ENCODE data around the gene FAM177A1. TPM values are rescaled to one million over a fixed set of nuclear protein-coding genes. Genes with fewer than 3 reads are reported as not detected.

The FAM177A1 gene, protein sequence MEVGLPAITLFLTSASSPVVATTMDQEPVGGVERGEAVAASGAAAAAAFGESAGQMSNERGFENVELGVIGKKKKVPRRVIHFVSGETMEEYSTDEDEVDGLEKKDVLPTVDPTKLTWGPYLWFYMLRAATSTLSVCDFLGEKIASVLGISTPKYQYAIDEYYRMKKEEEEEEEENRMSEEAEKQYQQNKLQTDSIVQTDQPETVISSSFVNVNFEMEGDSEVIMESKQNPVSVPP
- total RNA-seq = 10 to 100 TPM; 70.7 to 94.0 TPM
- 10 to 100 TPM; 72.4 to 96.4 TPM for polyA plus RNA-seq
- long read RNA-seq, donor 1, transcript FAM177A1-201 (5 exons, 2,927 nt) = major isoform, 37 of 78 reads
- long read RNA-seq, donor 1, transcript FAM177A1-202 (6 exons, 858 nt) = minor isoform, 8 of 78 reads
- long read RNA-seq, donor 1, partial matches to known transcripts = 4 of 78 reads
- long read RNA-seq, donor 1, other reads (novel, unspliced or antisense) = 28 of 78 reads
- long read RNA-seq, donor 2, transcript FAM177A1-201 (5 exons, 2,927 nt) = major isoform, 20 of 49 reads
- long read RNA-seq, donor 2, transcript FAM177A1-202 (6 exons, 858 nt) = minor isoform, 6 of 49 reads
- long read RNA-seq, donor 2, transcript FAM177A1-207 (2 exons, 540 nt) = minor isoform, 6 of 49 reads
- long read RNA-seq, donor 2, partial matches to known transcripts = 5 of 49 reads
- long read RNA-seq, donor 2, other reads (novel, unspliced or antisense) = 12 of 49 reads

DNA sequence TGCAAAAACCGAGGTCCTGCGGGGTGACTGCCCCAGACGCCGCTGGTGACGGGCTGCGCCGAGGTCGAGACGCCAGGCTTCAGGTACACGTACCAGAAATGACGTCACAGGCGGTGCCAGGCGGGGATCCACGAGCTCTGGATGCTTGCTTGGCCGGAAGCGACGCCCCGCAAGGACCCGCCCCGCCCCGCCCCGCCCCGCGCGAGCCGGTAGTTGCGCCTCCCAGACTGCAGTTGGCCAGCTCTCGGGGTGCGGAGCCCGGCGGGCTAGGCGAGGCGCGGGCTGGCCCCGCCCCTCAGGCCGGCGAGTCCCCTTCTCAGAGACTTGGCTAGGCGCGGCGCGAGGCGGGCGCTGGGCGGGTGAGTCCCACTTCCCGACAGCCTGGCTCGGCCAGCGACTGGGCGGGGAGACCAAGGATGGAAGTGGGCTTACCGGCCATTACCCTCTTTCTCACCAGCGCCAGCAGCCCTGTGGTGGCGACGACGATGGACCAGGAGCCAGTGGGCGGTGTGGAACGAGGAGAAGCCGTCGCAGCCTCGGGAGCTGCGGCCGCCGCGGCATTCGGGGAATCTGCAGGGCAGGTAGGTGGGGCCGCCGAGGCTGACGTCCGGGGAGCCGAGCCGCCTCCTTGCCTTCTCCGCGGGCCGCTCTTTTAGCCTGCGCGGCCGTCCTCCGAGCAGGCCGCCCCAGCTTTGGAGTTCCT lies at the start of gene FAM177A1:
Gene FAM177A1, plus strand, starts transcription at position 225 of the 703 bp plus-strand sequence. Its CDS starts 192 bp downstream, at position 417.
- peak; percentile 99 to 100 for DNase-seq
- intact Hi-C loops (cut with DNase I) = loop anchor here (2.0 to 5.0 kb wide), 3 partner anchors 64 to 76 kb away; partner anchors contain the start of genes PPP2R3C (in 2 of the 2), SRP54 (in 2 of the 2) and PRORP (in 1 of the 2)
- no peaks in the 10 kb centered on the region for H3K27me3 ChIP-seq (ENCODE audit: control insufficient read depth in 1 of 2, insufficient read depth in 2 of 2, low read length in 1 of 2)
- H3K27ac ChIP-seq (ENCODE audit: low read depth in 1 of 2, low read length in 2 of 2) = peak within 1 kb of the TSS; percentile 97 to 99
- H3K36me3 ChIP-seq (ENCODE audit: control insufficient read depth in 1 of 2, insufficient read depth in 2 of 2, low read length in 1 of 2) = no peaks in the 10 kb centered on the region
- ATAC-seq (ENCODE audit: low FRiP score) = peak; percentile 99
- peak within 1 kb of the TSS; percentile 67 to 83 for H3K4me3 ChIP-seq (ENCODE audit: low read length in 2 of 2)
- H3K4me1 ChIP-seq (ENCODE audit: control insufficient read depth in 1 of 2, insufficient read depth in 2 of 2, low read length in 2 of 2) = peaks cover 0 to 6% of the 10 kb centered on the region in 2 donors
- WGBS, 2 donors = 0 to 1% methylated on average over 62 to 77 of the region's 77 CpGs
- H3K9me3 ChIP-seq (ENCODE audit: control insufficient read depth, low read length) = no peaks in the 10 kb centered on the region

DNA sequence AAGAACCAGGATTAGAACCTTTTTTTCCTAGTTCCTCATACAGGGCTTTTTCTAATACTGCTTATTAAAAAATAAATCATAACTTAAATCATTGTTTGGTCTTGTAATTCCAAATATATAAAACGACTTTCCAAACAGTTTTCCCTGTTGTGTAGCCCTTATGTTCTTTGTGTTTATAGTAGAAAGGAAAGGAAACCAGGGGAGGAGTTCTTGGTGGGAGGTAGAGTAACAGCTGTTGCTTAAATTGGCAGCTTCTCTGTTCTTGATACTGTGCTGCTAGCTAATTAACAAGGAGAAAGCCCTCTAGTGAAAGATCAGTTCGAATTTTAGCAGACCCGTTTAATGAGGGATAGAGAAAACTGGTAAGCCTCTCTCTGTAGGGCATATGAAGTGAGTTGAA lies 48.3 kb upstream of the FAM177A1 start:
- peaks cover 0 to 2% of the 10 kb centered on the region in 2 donors for H3K36me3 ChIP-seq (ENCODE audit: control insufficient read depth in 1 of 2, insufficient read depth in 2 of 2, low read length in 1 of 2)
- intact Hi-C loops (cut with DNase I) = no loop called here
- no peak overlapping the region for H3K27ac ChIP-seq (ENCODE audit: low read depth in 1 of 2, low read length in 2 of 2)
- no peaks in the 10 kb centered on the region for H3K27me3 ChIP-seq (ENCODE audit: control insufficient read depth in 1 of 2, insufficient read depth in 2 of 2, low read length in 1 of 2)
- ATAC-seq (ENCODE audit: low FRiP score) (no peak), DNase-seq (no peak)
- WGBS, 2 donors = 31 to 37% methylated on average over 3 of the region's 3 CpGs
- H3K4me1 ChIP-seq (ENCODE audit: control insufficient read depth in 1 of 2, insufficient read depth in 2 of 2, low read length in 2 of 2) = no peaks in the 10 kb centered on the region
- H3K9me3 ChIP-seq (ENCODE audit: control insufficient read depth, low read length) = no peaks in the 10 kb centered on the region
- H3K4me3 ChIP-seq (ENCODE audit: low read length in 2 of 2) = no peak overlapping the region

DNA sequence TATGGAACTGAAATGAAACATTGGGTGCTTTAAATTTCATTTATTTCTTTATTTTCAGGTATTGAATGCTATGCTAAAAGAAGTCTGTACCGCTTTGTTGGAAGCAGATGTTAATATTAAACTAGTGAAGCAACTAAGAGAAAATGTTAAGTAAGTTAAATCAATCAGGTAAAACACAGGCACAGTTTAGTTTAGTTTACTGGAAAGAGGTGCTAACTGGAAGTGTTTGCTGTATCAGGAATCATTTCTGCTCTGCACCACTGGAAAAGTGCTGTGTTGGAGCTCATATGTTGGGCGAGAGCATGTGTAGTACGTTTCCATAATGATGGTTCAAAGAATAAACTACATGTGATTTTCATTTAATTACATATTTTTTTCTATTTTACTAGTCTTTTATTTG lies 46.6 kb upstream of the FAM177A1 start:
- H3K4me3 ChIP-seq (ENCODE audit: low read length in 2 of 2) = no peak overlapping the region
- WGBS, 2 donors = 89 to 94% methylated on average over 3 of the region's 3 CpGs
- H3K4me1 ChIP-seq (ENCODE audit: control insufficient read depth in 1 of 2, insufficient read depth in 2 of 2, low read length in 2 of 2) = no peaks in the 10 kb centered on the region
- intact Hi-C loops (cut with DNase I) = no loop called here
- H3K27me3 ChIP-seq (ENCODE audit: control insufficient read depth in 1 of 2, insufficient read depth in 2 of 2, low read length in 1 of 2) = no peaks in the 10 kb centered on the region
- DNase-seq (no peak), ATAC-seq (ENCODE audit: low FRiP score) (no peak)
- no peaks in the 10 kb centered on the region for H3K9me3 ChIP-seq (ENCODE audit: control insufficient read depth, low read length)
- H3K36me3 ChIP-seq (ENCODE audit: control insufficient read depth in 1 of 2, insufficient read depth in 2 of 2, low read length in 1 of 2) = peaks cover 0 to 2% of the 10 kb centered on the region in 2 donors
- no peak overlapping the region for H3K27ac ChIP-seq (ENCODE audit: low read depth in 1 of 2, low read length in 2 of 2)

DNA sequence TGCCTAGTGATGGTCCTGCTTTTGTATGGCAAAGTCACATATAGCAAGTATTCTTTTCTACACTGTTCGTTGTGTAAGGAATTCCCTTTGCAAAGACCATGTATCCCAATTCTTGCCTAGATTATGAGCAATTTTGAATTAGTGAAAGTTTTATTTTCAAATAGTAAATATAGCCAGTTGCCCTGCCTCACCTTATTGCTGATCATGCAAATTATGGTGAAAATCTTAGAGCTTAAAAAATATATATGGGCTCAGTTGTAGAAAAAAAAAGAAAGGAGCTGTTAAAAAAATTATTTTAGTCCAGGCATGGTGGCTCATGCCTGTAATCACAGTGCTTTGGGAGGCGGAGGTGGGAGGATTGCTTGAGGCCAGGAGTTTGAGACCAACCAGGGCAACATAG lies 44.5 kb upstream of the FAM177A1 start:
- intact Hi-C loops (cut with DNase I) = no loop called here
- H3K4me3 ChIP-seq (ENCODE audit: low read length in 2 of 2) = no peak overlapping the region
- DNase-seq (no peak), ATAC-seq (ENCODE audit: low FRiP score) (no peak)
- no peak overlapping the region for H3K27ac ChIP-seq (ENCODE audit: low read depth in 1 of 2, low read length in 2 of 2)
- no peaks in the 10 kb centered on the region for H3K9me3 ChIP-seq (ENCODE audit: control insufficient read depth, low read length)
- no peaks in the 10 kb centered on the region for H3K27me3 ChIP-seq (ENCODE audit: control insufficient read depth in 1 of 2, insufficient read depth in 2 of 2, low read length in 1 of 2)
- WGBS, 2 donors = 93 to 94% methylated on average over 2 of the region's 2 CpGs
- no peaks in the 10 kb centered on the region for H3K4me1 ChIP-seq (ENCODE audit: control insufficient read depth in 1 of 2, insufficient read depth in 2 of 2, low read length in 2 of 2)
- peaks cover 0 to 2% of the 10 kb centered on the region in 2 donors for H3K36me3 ChIP-seq (ENCODE audit: control insufficient read depth in 1 of 2, insufficient read depth in 2 of 2, low read length in 1 of 2)

DNA sequence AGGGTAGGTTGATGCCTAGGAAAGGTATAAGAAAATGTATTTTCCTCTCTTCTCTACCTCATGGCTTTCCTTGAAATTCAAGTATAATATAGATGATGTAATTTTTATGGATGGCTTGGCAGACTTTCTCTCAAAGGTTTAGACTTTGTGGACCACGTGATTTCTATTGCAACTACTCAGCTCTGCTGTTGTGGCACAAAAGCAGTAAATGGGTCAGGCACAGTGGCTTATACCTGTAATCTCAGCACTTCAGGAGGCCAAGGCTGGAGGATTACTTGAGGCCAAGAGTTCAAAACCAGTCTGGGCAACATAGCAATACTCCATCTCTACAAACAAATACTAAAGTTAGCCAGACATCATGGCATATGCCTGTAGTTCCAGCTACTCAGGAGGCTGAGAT lies 41.2 kb upstream of the FAM177A1 start:
- Histone ChIP-seq H3K4me3 (ENCODE audit: low read length in 2 of 2) (no peak overlapping the region), H3K27ac (ENCODE audit: low read depth in 1 of 2, low read length in 2 of 2) (no peak overlapping the region), H3K4me1 (ENCODE audit: control insufficient read depth in 1 of 2, insufficient read depth in 2 of 2, low read length in 2 of 2) (no peaks in the 10 kb centered on the region), H3K9me3 (ENCODE audit: control insufficient read depth, low read length) (no peaks in the 10 kb centered on the region), H3K36me3 (ENCODE audit: control insufficient read depth in 1 of 2, insufficient read depth in 2 of 2, low read length in 1 of 2) (no peaks in the 10 kb centered on the region), H3K27me3 (ENCODE audit: control insufficient read depth in 1 of 2, insufficient read depth in 2 of 2, low read length in 1 of 2) (no peaks in the 10 kb centered on the region)
- ATAC-seq (ENCODE audit: low FRiP score) = no peak
- intact Hi-C loops (cut with DNase I) = no loop called here
- no peak for DNase-seq
- whole genome bisulfite sequencing, 2 donors = 71 to 88% methylated on average over 1 of the region's 1 CpG

DNA sequence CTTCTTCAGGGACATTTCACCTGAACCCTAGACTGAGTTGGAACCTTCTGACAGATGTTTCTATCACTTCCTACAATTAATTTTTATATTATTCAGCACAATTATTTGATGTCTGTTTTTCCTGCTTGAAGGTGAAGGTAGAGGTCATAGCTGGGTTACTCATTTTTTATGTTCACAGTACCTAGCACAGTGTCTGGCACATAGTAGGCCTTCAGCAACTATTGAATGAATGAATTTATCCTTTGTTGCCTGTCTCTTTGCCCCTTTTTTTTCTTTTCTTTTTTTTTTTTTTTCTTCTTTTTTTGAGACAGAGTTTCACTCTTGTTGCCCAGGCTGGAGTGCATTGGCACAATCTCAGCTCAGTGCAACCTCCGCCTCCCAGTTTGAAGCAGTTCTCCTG lies 29.5 kb upstream of the FAM177A1 start:
- peaks cover 2 to 4% of the 10 kb centered on the region in 2 donors for H3K36me3 ChIP-seq (ENCODE audit: control insufficient read depth in 1 of 2, insufficient read depth in 2 of 2, low read length in 1 of 2)
- no peak for ATAC-seq (ENCODE audit: low FRiP score)
- intact Hi-C loops (cut with DNase I) = no loop called here
- no peak overlapping the region for H3K4me3 ChIP-seq (ENCODE audit: low read length in 2 of 2)
- DNase-seq = no peak
- no peaks in the 10 kb centered on the region for H3K4me1 ChIP-seq (ENCODE audit: control insufficient read depth in 1 of 2, insufficient read depth in 2 of 2, low read length in 2 of 2)
- H3K27ac ChIP-seq (ENCODE audit: low read depth in 1 of 2, low read length in 2 of 2) = no peak overlapping the region
- H3K27me3 ChIP-seq (ENCODE audit: control insufficient read depth in 1 of 2, insufficient read depth in 2 of 2, low read length in 1 of 2) = no peaks in the 10 kb centered on the region
- no peaks in the 10 kb centered on the region for H3K9me3 ChIP-seq (ENCODE audit: control insufficient read depth, low read length)
- WGBS, 2 donors = 92 to 100% methylated on average over 1 of the region's 1 CpG

DNA sequence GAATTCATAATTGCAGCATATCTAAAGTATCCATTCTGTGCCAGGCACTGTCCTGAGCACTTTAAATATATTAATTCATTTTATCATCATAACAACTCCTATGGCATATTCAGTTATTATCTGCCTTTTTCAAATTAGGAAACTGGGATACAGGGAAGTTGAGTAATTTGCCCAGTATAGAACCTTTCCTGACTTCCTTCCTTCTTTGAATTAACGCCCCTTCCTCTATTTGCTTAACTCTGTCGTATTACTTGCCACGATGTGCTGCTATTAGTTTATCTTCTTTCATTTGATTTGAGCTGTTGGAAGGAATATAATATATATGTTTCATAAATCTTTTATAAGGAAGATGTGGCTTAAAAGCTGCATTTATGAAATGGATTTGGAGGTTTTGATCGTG lies 25.4 kb upstream of the FAM177A1 start:
- Histone ChIP-seq H3K4me1 (ENCODE audit: control insufficient read depth in 1 of 2, insufficient read depth in 2 of 2, low read length in 2 of 2) (no peaks in the 10 kb centered on the region), H3K36me3 (ENCODE audit: control insufficient read depth in 1 of 2, insufficient read depth in 2 of 2, low read length in 1 of 2) (peaks cover 2 to 4% of the 10 kb centered on the region in 2 donors), H3K27me3 (ENCODE audit: control insufficient read depth in 1 of 2, insufficient read depth in 2 of 2, low read length in 1 of 2) (no peaks in the 10 kb centered on the region), H3K27ac (ENCODE audit: low read depth in 1 of 2, low read length in 2 of 2) (no peak overlapping the region), H3K4me3 (ENCODE audit: low read length in 2 of 2) (no peak overlapping the region), H3K9me3 (ENCODE audit: control insufficient read depth, low read length) (no peaks in the 10 kb centered on the region)
- intact Hi-C loops (cut with DNase I) = no loop called here
- DNase-seq (no peak), ATAC-seq (ENCODE audit: low FRiP score) (no peak)
- 77 to 84% methylated on average over 4 of the region's 4 CpGs for WGBS, 2 donors

DNA sequence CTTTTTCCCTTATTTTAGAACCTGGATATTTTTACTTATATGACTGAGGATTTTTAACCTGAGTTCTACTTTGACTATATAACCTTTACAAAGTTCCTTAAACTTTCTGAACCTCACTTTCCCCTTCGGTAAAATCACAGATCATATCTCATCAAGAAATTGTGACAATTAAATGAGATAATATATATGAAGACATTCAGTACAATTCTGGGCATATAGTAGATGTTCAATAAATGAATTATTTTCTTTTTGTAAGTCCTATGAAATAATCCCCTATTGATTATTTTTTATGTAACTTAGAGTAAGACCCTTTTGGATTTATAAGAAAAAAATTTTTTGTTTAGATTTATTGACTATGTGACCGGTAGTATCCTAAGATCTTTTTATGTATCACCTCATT lies 17.6 kb upstream of the FAM177A1 start:
- Histone ChIP-seq H3K36me3 (ENCODE audit: control insufficient read depth in 1 of 2, insufficient read depth in 2 of 2, low read length in 1 of 2) (peaks cover 0 to 4% of the 10 kb centered on the region in 2 donors), H3K27me3 (ENCODE audit: control insufficient read depth in 1 of 2, insufficient read depth in 2 of 2, low read length in 1 of 2) (no peaks in the 10 kb centered on the region), H3K27ac (ENCODE audit: low read depth in 1 of 2, low read length in 2 of 2) (no peak overlapping the region), H3K9me3 (ENCODE audit: control insufficient read depth, low read length) (no peaks in the 10 kb centered on the region), H3K4me1 (ENCODE audit: control insufficient read depth in 1 of 2, insufficient read depth in 2 of 2, low read length in 2 of 2) (no peaks in the 10 kb centered on the region), H3K4me3 (ENCODE audit: low read length in 2 of 2) (no peak overlapping the region)
- intact Hi-C loops (cut with DNase I) = no loop called here
- DNase-seq (no peak), ATAC-seq (ENCODE audit: low FRiP score) (no peak)
- 93 to 95% methylated on average over 2 of the region's 2 CpGs for WGBS, 2 donors

Measured in aorta (tissue), 5 donors.